ENCODE measurements around the gene ARID1A.

DNA sequence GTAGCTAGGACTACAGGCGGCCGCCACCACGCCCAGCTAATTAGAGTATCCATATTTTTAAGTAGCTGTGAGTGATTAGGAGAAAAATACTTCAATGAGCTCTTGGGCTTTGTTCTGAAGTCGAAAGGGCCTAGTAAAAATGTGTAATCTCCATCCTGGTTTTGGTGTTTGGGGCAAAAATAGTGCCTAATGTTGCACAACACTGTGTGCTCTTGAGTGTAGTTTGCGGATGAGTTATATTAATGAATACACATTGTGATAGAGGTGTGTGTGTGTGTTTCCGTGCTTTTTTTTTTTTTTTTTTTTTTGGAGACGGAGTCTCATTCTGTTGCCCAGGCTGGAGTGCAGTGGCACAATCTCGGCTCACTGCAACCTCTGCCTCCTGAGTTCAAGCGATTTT lies 6.3 kb upstream of the ARID1A start:
- TF ChIP-seq CTCF (conservative IDR thresholded peaks at IDR 0.05 in 1 of 2, IDR thresholded peaks at IDR 0.05 in 1 of 2; ENCODE audit: low read depth in 1 of 2, low read length in 2 of 2): no peak
- no peak for TF ChIP-seq EZH2 (IDR thresholded peaks at IDR 0.05; ENCODE audit: low read length, missing control alignments)
